ENCODE results near the gene USP24.
"Not testable (repeated sequence)": the region's sequence is repeated elsewhere in the genome, so short reads cannot be mapped to it uniquely, and the experiment has no call there.

USP24 gene

DNA sequence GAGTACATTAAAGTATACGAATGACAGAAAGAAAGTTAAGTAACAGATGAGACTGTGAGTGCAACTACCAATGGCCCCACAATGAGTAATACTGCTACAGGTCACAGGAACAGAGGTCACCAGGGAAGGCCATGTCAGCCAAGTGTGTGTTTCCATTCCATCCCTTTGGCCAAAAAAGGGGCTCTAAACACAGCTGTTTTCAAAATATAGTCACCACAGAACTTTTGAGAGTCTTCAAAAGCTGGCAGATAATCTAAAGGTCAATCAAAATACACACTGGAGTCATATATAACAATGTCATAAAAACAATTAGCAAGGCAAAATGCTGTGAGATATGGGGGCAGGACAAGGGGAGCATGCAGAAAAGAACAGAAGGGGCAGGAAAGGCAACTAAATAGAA lies 10.2 kb downstream of the USP24 start:
- Histone ChIP-seq H3K4me1 (ENCODE audit: control insufficient read depth in 1 of 2, insufficient read depth in 1 of 2, low read depth in 1 of 2, low read length in 1 of 2) (peaks cover 3 to 8% of the 10 kb centered on the region in 2 experiments), H3K4me3 (ENCODE audit: low read depth in 1 of 2, low read length in 1 of 2) (no peak overlapping the region), H3K27me3 (no peaks in the 10 kb centered on the region), H3K9me3 (no peaks in the 10 kb centered on the region), H3K27ac (no peak overlapping the region), H3K36me3 (no peaks in the 10 kb centered on the region)
- TF ChIP-seq CTCF (IDR thresholded peaks at IDR 0.05): no peak

- no peaks in the 10 kb centered on the region for H3K36me3 ChIP-seq
- H3K4me1 ChIP-seq (ENCODE audit: control insufficient read depth in 1 of 2, insufficient read depth in 1 of 2, low read depth in 1 of 2, low read length in 1 of 2): no peaks in the 10 kb centered on the region
- no peak overlapping the region for H3K4me3 ChIP-seq (ENCODE audit: low read depth in 1 of 2, low read length in 1 of 2)
- TF ChIP-seq CTCF (IDR thresholded peaks at IDR 0.05): no peak
- no peak overlapping the region for H3K27ac ChIP-seq
- H3K27me3 ChIP-seq: no peaks in the 10 kb centered on the region
- no peaks in the 10 kb centered on the region for H3K9me3 ChIP-seq
Measured at GRCh38 chr1:55203064-55203463, 12.1 kb downstream of the USP24 start.

DNA sequence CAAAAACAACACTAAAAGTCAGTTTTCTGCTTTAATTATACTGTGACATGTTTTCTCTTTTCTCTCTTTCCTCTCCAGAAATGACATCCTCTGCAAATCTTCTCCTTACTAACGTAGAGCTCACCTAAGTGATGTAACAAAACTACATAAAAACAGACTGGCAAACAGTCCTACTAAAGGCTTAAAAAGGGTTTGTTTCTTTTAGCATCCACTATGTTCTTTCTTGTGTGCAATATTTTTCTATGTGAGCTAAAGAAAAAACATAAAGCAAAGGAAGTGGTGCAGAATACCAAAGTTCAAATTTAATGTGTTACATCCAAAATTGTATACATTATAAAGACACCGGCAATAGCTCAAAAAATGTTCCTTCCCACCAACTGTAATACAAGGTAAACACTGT lies 14.5 kb downstream of the USP24 start:
- Histone ChIP-seq H3K27me3 (no peaks in the 10 kb centered on the region), H3K4me3 (ENCODE audit: low read depth in 1 of 2, low read length in 1 of 2) (no peak overlapping the region), H3K9me3 (no peaks in the 10 kb centered on the region), H3K36me3 (no peaks in the 10 kb centered on the region), H3K27ac (no peak overlapping the region), H3K4me1 (ENCODE audit: control insufficient read depth in 1 of 2, insufficient read depth in 1 of 2, low read depth in 1 of 2, low read length in 1 of 2) (peaks cover 7 to 11% of the 10 kb centered on the region in 2 experiments)
- no peak for TF ChIP-seq CTCF (IDR thresholded peaks at IDR 0.05)

DNA sequence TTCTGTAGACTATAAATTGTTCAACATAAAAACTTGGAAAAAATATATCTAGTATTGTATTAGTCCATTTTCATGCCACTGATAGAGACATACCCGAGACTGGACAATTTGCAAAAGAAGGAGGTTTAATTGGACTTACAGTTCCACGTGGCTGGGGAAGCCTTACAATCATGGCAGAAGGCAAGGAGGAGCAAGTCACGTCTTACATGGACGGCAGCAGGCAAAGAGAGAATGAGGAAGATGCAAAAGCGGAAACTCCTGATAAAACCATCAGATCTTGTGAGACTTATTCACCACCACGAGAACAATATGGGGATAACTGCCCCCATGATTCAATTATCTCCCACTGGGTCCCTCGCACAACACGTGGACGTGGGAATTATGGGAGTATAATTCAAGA lies 15.4 kb downstream of the USP24 start:
- H3K27me3 ChIP-seq; H3K36me3 ChIP-seq; H3K27ac ChIP-seq; H3K4me3 ChIP-seq (ENCODE audit: low read depth in 1 of 2, low read length in 1 of 2); H3K9me3 ChIP-seq: not testable (repeated sequence)
- peaks cover 17 to 20% of the 10 kb centered on the region in 2 experiments for H3K4me1 ChIP-seq (ENCODE audit: control insufficient read depth in 1 of 2, insufficient read depth in 1 of 2, low read depth in 1 of 2, low read length in 1 of 2)

DNA sequence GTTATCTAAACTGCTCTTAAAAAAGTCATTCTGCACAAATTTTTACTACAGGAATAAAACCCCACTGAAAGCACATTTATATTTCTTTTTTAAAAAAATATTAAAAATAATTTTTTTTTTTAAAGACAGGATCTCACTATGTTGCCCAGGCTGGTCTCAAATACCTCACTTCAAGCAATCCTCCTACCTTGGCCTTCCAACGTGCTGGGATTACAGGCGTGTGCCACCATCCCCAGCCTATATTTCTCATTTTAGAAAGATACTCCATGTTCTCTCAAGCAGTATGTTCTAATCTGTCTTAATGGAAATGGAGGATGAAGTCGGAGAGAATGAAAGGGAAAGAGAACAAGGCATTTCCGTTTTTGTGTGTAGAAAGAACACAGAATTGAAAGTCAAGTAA lies 17.1 kb downstream of the USP24 start:
- no peaks in the 10 kb centered on the region for H3K36me3 ChIP-seq
- no peak for TF ChIP-seq CTCF (IDR thresholded peaks at IDR 0.05)
- peaks cover 23 to 24% of the 10 kb centered on the region in 2 experiments for H3K4me1 ChIP-seq (ENCODE audit: control insufficient read depth in 1 of 2, insufficient read depth in 1 of 2, low read depth in 1 of 2, low read length in 1 of 2)
- no peak overlapping the region for H3K4me3 ChIP-seq (ENCODE audit: low read depth in 1 of 2, low read length in 1 of 2)
- H3K27me3 ChIP-seq: no peaks in the 10 kb centered on the region
- no peaks in the 10 kb centered on the region for H3K9me3 ChIP-seq
- H3K27ac ChIP-seq: no peak overlapping the region

DNA sequence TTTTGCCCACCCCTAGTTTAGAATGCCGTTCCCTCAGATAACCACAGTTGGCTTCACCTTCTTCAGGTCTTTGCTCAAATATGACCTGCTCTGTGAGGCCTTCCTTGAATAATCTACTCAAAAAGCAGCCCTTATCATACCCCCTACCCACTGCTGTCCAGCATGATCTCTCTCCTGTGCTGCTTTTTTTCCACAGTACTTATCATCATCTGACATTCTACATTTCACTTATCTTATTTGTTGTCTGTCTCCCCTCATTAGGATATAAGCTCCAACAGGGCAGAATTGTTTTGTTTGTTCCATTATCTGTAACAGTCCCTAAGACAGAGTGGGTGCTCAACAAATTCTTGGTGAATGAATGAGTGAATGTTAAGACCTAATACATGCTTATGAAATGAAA lies 18.1 kb downstream of the USP24 start:
- Histone ChIP-seq H3K4me3 (ENCODE audit: low read depth in 1 of 2, low read length in 1 of 2) (no peak overlapping the region), H3K27me3 (no peaks in the 10 kb centered on the region), H3K4me1 (ENCODE audit: control insufficient read depth in 1 of 2, insufficient read depth in 1 of 2, low read depth in 1 of 2, low read length in 1 of 2) (peaks cover 23 to 24% of the 10 kb centered on the region in 2 experiments), H3K36me3 (no peaks in the 10 kb centered on the region), H3K27ac (no peak overlapping the region), H3K9me3 (no peaks in the 10 kb centered on the region)
- no peak for TF ChIP-seq CTCF (IDR thresholded peaks at IDR 0.05)
